ENCODE results near the gene PPA2. TPM values are rescaled to one million over a fixed set of nuclear protein-coding genes. Genes with fewer than 3 reads are reported as not detected.

PPA2 gene
- total and polyA plus RNA-seq, 2 experiments from 2014 or later, result 58.4 to 63.7 TPM

GRCh38 chr4:105453550-105454205 is 20.2 kb downstream of the PPA2 start:
- H3K4me2 ChIP-seq, result no peak overlapping the region
- Mint-ChIP-seq H3K4me1 (peaks cover 24% of the 10 kb centered on the region; the same call in 2 of the 3 replicates), H3K36me3 (ENCODE audit: low read depth) (peaks cover 27% of the 10 kb centered on the region; the same call in 2 of the 3 replicates), H3K9me3 (no peaks in the 10 kb centered on the region), H3K4me3 (no peak overlapping the region), H3K27me3 (ENCODE audit: insufficient read depth, low read depth, poor library complexity) (no peaks in the 10 kb centered on the region), H3K27ac (no peak overlapping the region)
- no peak overlapping the region for H2AFZ ChIP-seq
- DNase-seq (ENCODE audit: low spot score) (peak; percentile 30), ATAC-seq (peak; percentile 73)
- no peaks in the 10 kb centered on the region for H3K27me3 ChIP-seq (ENCODE audit: insufficient read depth)
- H3K36me3 ChIP-seq (ENCODE audit: insufficient read depth), result no peaks in the 10 kb centered on the region; the same call in 1 of the 2 replicates
- H3F3A ChIP-seq (replicated peaks; ENCODE audit: low read depth), result no peaks in the 10 kb centered on the region
- H3K79me2 ChIP-seq (replicated peaks; ENCODE audit: insufficient read depth), result peaks cover 8% of the 10 kb centered on the region; the same call in 1 of the 2 replicates
- peaks cover 7% of the 10 kb centered on the region for H4K20me1 ChIP-seq (replicated peaks; ENCODE audit: insufficient read depth)
- H3K27ac ChIP-seq (ENCODE audit: low read depth), result no peak overlapping the region
- TF ChIP-seq, protein P1, sequence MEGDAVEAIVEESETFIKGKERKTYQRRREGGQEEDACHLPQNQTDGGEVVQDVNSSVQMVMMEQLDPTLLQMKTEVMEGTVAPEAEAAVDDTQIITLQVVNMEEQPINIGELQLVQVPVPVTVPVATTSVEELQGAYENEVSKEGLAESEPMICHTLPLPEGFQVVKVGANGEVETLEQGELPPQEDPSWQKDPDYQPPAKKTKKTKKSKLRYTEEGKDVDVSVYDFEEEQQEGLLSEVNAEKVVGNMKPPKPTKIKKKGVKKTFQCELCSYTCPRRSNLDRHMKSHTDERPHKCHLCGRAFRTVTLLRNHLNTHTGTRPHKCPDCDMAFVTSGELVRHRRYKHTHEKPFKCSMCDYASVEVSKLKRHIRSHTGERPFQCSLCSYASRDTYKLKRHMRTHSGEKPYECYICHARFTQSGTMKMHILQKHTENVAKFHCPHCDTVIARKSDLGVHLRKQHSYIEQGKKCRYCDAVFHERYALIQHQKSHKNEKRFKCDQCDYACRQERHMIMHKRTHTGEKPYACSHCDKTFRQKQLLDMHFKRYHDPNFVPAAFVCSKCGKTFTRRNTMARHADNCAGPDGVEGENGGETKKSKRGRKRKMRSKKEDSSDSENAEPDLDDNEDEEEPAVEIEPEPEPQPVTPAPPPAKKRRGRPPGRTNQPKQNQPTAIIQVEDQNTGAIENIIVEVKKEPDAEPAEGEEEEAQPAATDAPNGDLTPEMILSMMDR (conservative IDR thresholded peaks at IDR 0.05; ENCODE audit: low read depth in 2 of 2), result peak; percentile 7 to 32; a peak in 2 of 4 replicates
- TF ChIP-seq JUNB (IDR thresholded peaks at IDR 0.05; ENCODE audit: unreplicated experiment) (no peak), CREB1 (CRISPR knock-in tag; IDR thresholded peaks at IDR 0.05; ENCODE audit: low read depth) (no peak)
- 0 out of 2 replicates have a peak, but pooled peaks cover 6% of the 10 kb centered on the region for H3K4me1 ChIP-seq (ENCODE audit: insufficient read depth)
- no peak overlapping the region for H3K4me3 ChIP-seq
- no peaks in the 10 kb centered on the region for H3K9me2 ChIP-seq (ENCODE audit: insufficient read depth)

- peaks cover 24% of the 10 kb centered on the region; the same call in 2 of the 3 replicates for H3K4me1 Mint-ChIP-seq
- H3K9me3 Mint-ChIP-seq, result no peaks in the 10 kb centered on the region
- no peaks in the 10 kb centered on the region for H3K27me3 ChIP-seq (ENCODE audit: insufficient read depth)
- H3K9me2 ChIP-seq (ENCODE audit: insufficient read depth), result no peaks in the 10 kb centered on the region
- no peak overlapping the region for H3K27ac Mint-ChIP-seq
- no peaks in the 10 kb centered on the region for H3F3A ChIP-seq (replicated peaks; ENCODE audit: low read depth)
- H3K36me3 Mint-ChIP-seq (ENCODE audit: low read depth), result peaks cover 27% of the 10 kb centered on the region; the same call in 2 of the 3 replicates
- H3K4me3 Mint-ChIP-seq, result no peak overlapping the region
- H3K27me3 Mint-ChIP-seq (ENCODE audit: insufficient read depth, low read depth, poor library complexity), result no peaks in the 10 kb centered on the region
- no peak overlapping the region for H2AFZ ChIP-seq
- H4K20me1 ChIP-seq (replicated peaks; ENCODE audit: insufficient read depth), result peaks cover 2% of the 10 kb centered on the region; the same call in 1 of the 2 replicates
- 0 out of 2 replicates have a peak, but pooled peaks cover 6% of the 10 kb centered on the region for H3K4me1 ChIP-seq (ENCODE audit: insufficient read depth)
- H3K4me3 ChIP-seq, result no peak overlapping the region
- H3K79me2 ChIP-seq (replicated peaks; ENCODE audit: insufficient read depth), result 0 out of 2 replicates have a peak, but pooled peaks cover 8% of the 10 kb centered on the region
- H3K4me2 ChIP-seq, result no peak overlapping the region
- ATAC-seq, result no peak
- DNase-seq (ENCODE audit: low spot score), result no peak
- no peak overlapping the region for H3K27ac ChIP-seq (ENCODE audit: low read depth)
- no peaks in the 10 kb centered on the region; the same call in 1 of the 2 replicates for H3K36me3 ChIP-seq (ENCODE audit: insufficient read depth)
- TF ChIP-seq ZNF114 (CRISPR knock-in tag; IDR thresholded peaks at IDR 0.05) (no peak), CREB1 (CRISPR knock-in tag; IDR thresholded peaks at IDR 0.05; ENCODE audit: low read depth) (no peak), EZH2 (IDR thresholded peaks at IDR 0.05; ENCODE audit: low read depth, unreplicated experiment) (no peak), REST (IDR thresholded peaks at IDR 0.05; ENCODE audit: unreplicated experiment) (no peak)
- TF ChIP-seq, protein P2, sequence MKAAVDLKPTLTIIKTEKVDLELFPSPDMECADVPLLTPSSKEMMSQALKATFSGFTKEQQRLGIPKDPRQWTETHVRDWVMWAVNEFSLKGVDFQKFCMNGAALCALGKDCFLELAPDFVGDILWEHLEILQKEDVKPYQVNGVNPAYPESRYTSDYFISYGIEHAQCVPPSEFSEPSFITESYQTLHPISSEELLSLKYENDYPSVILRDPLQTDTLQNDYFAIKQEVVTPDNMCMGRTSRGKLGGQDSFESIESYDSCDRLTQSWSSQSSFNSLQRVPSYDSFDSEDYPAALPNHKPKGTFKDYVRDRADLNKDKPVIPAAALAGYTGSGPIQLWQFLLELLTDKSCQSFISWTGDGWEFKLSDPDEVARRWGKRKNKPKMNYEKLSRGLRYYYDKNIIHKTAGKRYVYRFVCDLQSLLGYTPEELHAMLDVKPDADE (IDR thresholded peaks at IDR 0.05), result no peak
- TF ChIP-seq, protein P1 (conservative IDR thresholded peaks at IDR 0.05; ENCODE audit: low read depth in 2 of 2), result no peak
Measured at GRCh38 chr4:105451346-105451745, 22.5 kb downstream of the PPA2 start.
